GM13976 (cell line): ENCODE data around the gene CCNE1.

Experiments
- DNase-seq: peaks from one replicate; pipeline ENCODE4 v3.0.0; 2012; ENCODE audit warnings: low spot score
- in situ Hi-C: fragments of 300-500 bp; cut with MboI; formaldehyde crosslinking; loops from one replicate; pipeline ENCODE4 v1.12.0; 2022; ENCODE audit warnings: low sequenced_read_pairs, mixed read lengths, inconsistent platforms; ENCODE audit not compliant: unreplicated experiment
- TF ChIP-seq, protein P1 (sequence below): IDR thresholded peaks from 2 replicates; pipeline ENCODE4 v1.5.1; 2012; ENCODE audit warnings: borderline replicate concordance, mild to moderate bottlenecking; ENCODE audit not compliant: insufficient read depth; ENCODE audit errors: extremely low read depth, missing control alignments, control extremely low read depth

The CCNE1 gene

DNA sequence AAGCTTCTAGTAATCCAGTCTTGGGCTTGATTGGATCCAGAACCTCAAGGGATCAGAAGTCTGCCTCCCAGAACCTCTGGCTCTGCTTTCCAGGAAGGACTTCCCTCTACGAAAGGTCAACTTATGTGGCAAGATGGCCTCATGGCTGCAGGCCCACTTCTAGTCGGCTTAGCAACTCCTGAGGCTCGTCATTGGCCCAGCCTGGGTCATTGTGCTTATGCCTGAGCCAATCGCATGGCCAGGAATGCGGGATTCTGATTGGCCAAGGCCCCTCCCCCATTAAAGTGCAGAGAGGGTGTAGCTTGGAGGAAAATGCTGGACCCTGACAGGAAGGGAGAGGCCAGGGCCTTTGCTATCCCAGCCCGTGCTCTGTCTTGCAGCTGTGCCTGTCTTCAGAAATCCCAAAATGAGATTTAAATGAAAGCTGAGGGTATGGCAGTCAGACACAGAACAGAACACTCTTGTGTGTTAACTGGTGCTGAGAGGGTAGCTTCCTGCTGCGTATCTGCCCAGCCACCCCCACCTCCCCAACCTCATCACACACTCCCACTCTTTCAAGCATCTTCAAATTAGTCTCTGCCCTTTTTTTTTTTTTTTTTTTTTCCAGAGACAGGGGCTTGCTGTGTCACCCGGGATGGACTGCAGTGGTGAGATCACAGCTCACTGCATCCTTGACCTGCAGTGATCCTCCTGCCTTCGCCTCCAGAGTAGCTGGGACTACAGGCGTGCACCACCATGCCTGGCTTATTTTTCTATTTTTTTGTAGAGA lies 5.5 kb upstream of the CCNE1 start:
- in situ Hi-C loops: no loop called here
- DNase-seq: no peak
- TF ChIP-seq, protein P1, sequence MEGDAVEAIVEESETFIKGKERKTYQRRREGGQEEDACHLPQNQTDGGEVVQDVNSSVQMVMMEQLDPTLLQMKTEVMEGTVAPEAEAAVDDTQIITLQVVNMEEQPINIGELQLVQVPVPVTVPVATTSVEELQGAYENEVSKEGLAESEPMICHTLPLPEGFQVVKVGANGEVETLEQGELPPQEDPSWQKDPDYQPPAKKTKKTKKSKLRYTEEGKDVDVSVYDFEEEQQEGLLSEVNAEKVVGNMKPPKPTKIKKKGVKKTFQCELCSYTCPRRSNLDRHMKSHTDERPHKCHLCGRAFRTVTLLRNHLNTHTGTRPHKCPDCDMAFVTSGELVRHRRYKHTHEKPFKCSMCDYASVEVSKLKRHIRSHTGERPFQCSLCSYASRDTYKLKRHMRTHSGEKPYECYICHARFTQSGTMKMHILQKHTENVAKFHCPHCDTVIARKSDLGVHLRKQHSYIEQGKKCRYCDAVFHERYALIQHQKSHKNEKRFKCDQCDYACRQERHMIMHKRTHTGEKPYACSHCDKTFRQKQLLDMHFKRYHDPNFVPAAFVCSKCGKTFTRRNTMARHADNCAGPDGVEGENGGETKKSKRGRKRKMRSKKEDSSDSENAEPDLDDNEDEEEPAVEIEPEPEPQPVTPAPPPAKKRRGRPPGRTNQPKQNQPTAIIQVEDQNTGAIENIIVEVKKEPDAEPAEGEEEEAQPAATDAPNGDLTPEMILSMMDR: no peak

DNA sequence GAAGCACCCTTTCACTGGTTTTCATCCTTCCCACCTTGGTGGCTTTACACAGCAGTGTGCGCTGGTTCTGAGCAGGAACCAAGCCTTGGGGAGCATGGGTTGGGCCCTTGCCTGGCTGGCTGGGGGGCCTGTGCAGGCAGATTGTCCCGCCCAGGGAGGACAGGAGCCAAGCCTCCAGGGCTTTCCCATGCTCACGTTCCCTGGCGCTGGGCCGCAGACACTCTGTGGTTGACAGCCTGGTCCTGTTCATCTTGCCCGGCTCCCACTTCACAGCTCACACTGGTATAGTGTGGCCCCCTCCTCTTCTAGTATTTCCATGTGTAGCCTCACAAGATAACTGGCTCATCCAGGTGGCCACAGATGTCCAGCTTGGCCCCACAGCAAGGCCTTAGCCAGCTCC lies 4.6 kb upstream of the CCNE1 start:
- no peak for DNase-seq
- TF ChIP-seq, protein P1: no peak
- in situ Hi-C loops: no loop called here

DNA sequence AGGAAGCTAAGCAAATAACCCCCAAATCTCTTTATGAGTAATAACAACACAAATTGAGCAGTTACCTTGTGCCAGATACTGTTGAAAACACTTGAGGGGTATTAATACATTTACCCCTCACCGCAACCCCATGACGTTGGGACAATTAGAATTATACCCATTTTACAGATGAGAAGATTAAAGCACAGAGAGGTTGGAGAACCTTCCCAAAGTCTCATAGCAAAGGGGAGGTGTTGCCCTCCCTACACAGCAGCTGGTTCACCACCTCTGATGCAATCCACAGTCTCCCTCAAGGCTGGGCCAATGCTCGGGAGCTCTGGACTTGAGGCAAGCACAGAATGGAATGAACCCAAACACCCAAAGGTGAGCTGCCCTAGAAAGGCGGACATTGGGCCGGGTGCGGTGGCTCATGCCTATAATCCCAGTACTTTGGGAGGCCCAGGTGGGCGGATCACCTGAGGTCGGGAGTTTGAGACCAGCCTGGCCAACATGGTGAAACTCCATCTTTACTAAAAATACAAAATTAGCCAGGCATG lies 3.9 kb upstream of the CCNE1 start:
- in situ Hi-C loops: no loop called here
- TF ChIP-seq, protein P1: no peak
- DNase-seq: no peak

DNA sequence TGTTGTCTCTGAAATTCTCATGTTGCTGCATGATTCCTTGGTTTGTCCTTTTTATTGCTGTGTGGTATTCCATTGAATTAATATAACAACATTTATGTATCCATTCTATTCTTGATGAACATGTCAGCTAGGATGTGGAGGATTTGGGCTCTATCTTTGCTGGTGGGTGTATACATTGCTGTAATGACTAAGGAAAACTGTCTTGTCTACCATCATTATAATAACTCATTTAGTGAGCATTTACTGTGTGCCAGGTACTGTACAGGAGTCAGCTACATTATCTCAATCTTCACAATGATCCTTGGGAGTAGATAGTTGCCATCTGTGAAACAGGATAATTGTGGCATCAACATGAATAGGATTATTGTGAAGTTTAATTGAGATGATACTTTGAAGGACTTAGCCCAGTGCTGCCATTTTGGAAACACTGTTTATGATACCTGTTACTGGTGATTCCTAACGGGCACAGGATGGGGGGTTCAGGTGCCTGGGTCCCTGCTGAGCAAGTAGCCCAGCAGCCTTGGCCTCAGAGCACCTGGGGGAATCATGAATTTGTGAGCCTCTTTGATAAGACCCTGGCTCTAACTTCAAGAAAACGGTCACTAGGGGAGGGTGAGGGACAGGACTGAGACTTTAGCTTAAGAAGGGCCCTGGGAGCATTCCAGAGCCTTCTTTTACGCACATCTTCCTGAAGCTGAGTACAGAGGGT lies 1.8 kb upstream of the CCNE1 start:
- in situ Hi-C loops: no loop called here

DNA sequence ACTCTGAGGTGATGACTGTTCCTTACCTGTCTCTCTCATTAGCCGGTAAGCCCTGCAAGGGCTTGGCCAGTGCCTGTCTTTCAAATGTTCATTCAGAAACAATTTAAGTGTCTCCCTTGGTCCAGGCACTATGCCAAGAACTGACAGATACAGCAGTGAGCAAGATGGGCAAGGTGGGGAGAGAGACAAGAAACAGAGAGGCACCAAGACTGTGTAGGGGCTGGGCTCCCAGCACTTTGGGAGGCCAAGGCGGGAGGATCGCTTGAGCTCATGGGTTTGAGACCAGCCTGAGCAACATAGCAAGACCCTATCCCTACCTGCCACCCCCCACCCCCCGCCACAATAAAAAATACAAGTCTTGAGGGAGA lies 1.3 kb upstream of the CCNE1 start:
- in situ Hi-C loops: no loop called here
- TF ChIP-seq, protein P1: no peak
- DNase-seq: no peak

More for the DNA sequence above, 1.8 kb upstream of the CCNE1 start:
- TF ChIP-seq, protein P1: no peak
- DNase-seq: no peak

DNA sequence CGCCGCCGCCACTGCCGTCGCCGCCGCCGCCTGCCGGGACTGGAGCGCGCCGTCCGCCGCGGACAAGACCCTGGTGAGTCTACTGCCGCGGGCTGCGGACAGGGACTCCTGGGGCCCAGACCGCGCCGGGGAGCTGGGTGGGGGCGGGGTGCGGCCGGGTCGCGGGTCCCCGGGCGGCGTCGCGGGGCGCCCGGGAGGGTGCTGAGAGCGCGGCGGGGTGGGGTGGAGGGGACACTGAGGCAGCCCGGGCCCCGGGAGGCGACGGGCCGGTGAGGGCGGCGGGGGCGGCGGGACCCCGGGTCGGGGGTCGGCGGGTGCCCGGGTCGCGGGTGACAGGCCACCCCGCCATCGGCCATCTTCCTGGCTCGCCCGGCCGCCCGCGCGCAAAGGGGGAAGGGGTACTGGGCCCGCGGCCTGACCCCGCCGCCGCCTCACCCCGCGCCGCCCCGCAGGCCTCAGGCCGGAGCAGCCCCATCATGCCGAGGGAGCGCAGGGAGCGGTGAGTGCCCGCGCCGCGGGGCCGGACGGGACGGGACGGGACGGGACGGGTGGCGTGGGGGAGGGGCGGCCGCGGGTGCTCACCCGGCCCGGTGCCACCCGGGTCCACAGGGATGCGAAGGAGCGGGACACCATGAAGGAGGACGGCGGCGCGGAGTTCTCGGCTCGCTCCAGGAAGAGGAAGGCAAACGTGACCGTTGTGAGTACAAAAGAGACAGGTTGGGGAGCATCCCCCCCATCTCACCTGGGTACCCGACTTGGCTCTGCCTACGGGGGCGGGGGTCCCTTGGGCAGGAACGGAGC lies 489 bp downstream of the CCNE1 start:
- no peak for DNase-seq
- in situ Hi-C loops: no loop called here
- TF ChIP-seq, protein P1: no peak
